Measurements from ENCODE around the gene JAKMIP3. TPM values are rescaled to one million over a fixed set of nuclear protein-coding genes. Genes with fewer than 3 reads are reported as not detected.

JAKMIP3 gene
- total RNA-seq, 4 donors from 2014 or later: 0.32 to 1.1 (median 0.51) TPM

DNA sequence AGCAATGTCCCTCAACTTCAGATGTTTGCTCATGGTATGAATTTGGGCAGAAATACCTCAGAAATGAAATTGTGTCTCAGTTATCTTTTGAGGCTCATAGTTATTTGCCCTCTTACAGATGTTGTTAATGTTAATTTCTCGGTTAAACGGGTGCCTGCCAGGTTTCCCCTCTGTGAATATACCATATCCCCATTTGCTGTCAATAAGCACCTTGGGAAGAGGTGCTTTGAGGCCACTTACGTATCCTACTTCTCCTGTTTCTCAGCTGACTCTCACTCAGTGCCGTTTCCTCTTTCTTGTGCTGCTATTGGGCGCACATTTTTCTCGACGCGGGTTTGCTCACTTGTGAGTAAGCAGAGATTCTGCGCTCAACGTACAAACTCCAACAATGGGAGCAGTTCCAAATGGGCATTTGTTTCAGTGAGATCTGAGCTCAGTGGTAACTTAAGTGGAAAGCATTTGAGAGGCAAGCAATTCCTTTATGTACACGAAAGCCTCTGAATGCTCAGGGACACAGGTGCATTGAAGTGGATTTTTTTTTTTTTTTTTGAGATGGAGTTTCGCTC lies 34.8 kb upstream of the JAKMIP3 start:
- intact Hi-C loops (cut with DNase I; ENCODE audit: low total_unique reads): no loop called here
- H3K4me3 ChIP-seq (ENCODE audit: low read depth, poor library complexity, severe bottlenecking): no peak overlapping the region
- 75 to 76% methylated on average over 12 of the region's 12 CpGs for WGBS, 2 donors
- DNase-seq (ENCODE audit: low spot score in 2 of 2): no peak
- TF ChIP-seq, protein P1, sequence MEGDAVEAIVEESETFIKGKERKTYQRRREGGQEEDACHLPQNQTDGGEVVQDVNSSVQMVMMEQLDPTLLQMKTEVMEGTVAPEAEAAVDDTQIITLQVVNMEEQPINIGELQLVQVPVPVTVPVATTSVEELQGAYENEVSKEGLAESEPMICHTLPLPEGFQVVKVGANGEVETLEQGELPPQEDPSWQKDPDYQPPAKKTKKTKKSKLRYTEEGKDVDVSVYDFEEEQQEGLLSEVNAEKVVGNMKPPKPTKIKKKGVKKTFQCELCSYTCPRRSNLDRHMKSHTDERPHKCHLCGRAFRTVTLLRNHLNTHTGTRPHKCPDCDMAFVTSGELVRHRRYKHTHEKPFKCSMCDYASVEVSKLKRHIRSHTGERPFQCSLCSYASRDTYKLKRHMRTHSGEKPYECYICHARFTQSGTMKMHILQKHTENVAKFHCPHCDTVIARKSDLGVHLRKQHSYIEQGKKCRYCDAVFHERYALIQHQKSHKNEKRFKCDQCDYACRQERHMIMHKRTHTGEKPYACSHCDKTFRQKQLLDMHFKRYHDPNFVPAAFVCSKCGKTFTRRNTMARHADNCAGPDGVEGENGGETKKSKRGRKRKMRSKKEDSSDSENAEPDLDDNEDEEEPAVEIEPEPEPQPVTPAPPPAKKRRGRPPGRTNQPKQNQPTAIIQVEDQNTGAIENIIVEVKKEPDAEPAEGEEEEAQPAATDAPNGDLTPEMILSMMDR (IDR thresholded peaks at IDR 0.05): no peak
- TF ChIP-seq POLR2A (IDR thresholded peaks at IDR 0.05): no peak

DNA sequence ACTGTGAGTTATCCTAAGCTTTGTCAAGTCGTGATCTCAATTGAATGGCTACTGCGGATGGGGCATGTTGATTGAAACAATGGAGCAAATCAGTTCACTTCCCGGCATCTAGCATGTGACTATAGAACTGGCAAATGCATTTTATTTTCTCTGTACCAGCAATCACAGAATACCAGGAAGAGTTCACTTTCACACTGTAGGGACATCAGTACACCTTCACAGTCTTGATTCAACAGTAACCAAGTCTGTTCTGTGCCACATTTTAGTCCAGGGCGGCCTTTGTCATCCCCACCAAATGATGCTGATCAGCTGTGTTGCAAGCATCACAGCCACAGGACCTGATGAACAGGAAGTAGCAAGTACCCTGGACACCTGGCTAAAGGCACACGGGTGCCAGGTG lies 32.1 kb upstream of the JAKMIP3 start:
- TF ChIP-seq POLR2A (IDR thresholded peaks at IDR 0.05): no peak
- TF ChIP-seq, protein P1 (IDR thresholded peaks at IDR 0.05): no peak
- H3K4me3 ChIP-seq (ENCODE audit: low read depth, poor library complexity, severe bottlenecking): no peak overlapping the region
- 90 to 93% methylated on average over 5 of the region's 5 CpGs for WGBS, 2 donors
- intact Hi-C loops (cut with DNase I; ENCODE audit: low total_unique reads): no loop called here
- no peak for DNase-seq (ENCODE audit: low spot score in 2 of 2)

DNA sequence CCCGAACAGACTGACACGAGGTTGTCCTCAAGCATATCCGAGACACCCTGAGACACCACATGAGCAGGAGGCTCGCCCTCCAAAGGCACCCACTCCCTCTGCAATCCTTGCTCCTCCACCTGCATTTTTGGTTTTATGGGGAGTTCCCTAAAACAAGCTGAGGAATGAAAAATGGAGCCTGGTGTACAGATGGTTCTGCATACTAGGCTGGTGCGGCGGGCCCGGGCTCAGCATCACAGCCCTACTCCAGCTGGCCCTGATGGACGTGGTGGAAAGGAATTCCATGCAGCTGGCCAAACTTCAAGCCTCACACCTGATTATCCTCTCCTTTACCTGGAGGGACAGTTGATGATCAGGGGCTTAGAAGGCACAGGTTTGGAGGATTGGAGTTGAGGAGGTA lies 30.3 kb upstream of the JAKMIP3 start:
- H3K4me3 ChIP-seq (ENCODE audit: low read depth, poor library complexity, severe bottlenecking): no peak overlapping the region
- DNase-seq (ENCODE audit: low spot score in 2 of 2): no peak
- WGBS, 2 donors: 73 to 81% methylated on average over 8 of the region's 8 CpGs
- TF ChIP-seq, protein P1 (IDR thresholded peaks at IDR 0.05): no peak
- no peak for TF ChIP-seq POLR2A (IDR thresholded peaks at IDR 0.05)
- intact Hi-C loops (cut with DNase I; ENCODE audit: low total_unique reads): no loop called here

DNA sequence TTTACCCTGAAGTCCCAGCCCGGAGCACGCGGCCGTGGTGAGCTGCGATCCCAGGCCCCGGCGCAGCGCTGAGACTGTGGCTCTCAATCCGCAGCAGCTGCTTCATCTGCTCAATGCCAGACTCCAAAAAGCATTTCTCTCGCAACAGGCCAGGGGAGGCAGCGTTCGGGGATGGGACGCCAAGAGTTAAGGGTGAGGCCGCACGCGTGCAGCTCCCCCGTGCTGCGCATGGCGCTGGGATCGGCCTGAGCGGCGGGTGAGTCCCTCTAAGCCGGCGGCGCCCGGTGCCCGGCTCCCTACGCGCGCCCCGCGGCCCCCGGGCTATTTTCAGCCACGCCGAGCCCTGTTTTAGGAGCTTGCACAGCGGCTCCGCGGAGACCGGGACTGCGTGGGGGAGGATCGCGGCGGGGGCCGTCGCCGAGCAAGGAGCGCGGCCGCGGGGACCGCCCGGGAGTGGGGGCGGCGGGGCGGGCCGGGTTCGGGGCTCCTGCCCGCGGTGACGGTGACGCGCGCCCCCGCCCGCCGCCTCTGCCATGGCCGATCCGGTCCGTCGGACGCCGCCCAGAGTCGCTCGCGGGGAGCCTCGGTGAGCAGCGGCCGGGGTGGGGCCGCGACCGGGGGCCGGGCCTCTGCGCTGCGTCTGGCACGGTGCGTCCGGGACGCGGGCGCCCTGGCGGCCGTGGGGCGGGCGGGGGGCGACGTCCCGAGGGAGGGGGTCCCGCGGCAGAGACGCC lies 29.4 kb upstream of the JAKMIP3 start:
- DNase-seq (ENCODE audit: low spot score in 2 of 2): no peak
- intact Hi-C loops (cut with DNase I; ENCODE audit: low total_unique reads): no loop called here
- 0 to 1% methylated on average over 11 to 32 of the region's 100 CpGs for WGBS, 2 donors
- H3K4me3 ChIP-seq (ENCODE audit: low read depth, poor library complexity, severe bottlenecking): peak overlapping the region; percentile 13
- no peak for TF ChIP-seq POLR2A (IDR thresholded peaks at IDR 0.05)
- TF ChIP-seq, protein P1 (IDR thresholded peaks at IDR 0.05): no peak

DNA sequence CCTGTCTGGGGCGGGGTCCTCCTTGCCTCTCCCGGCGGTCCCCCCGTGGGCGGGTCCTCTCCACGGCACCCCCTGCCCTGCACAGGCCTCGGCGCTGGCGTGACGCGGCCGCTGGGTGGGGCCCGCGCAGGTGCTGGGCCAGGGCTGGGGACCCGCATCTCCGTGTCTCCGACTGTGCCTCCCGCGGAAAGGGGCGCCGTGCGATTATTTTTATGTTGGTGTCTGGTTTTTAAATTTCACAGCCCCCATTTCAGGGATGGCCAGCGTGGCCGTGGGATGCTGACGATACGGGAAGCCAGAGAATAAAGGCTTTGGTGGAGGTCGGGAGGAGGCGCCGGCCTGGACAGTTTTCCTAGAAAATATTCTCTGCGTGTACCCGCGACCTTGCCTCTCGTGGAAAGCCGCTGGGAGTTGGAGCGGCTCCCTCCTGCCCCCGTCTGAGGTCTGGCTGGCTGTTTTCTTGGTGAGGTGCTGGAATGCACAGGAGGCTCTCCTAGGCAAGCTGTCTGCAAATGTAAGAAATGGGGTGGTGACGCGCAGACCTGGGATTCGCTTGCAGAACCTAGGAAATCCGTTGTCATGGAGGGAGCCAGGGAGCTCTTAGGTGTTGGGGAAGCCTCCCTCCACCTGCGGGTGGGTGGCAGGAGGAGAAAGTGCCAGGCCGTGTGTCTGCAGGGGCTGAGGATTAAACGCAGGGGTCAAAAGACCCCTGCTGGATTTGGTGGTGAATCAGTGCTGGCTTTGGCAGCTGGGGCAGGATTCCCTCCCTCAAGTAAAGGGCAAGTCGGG lies 28.7 kb upstream of the JAKMIP3 start:
- DNase-seq (ENCODE audit: low spot score in 2 of 2): no peak
- H3K4me3 ChIP-seq (ENCODE audit: low read depth, poor library complexity, severe bottlenecking): peak overlapping the region; percentile 13
- WGBS, 2 donors: 8 to 12% methylated on average over 26 to 43 of the region's 44 CpGs
- no peak for TF ChIP-seq POLR2A (IDR thresholded peaks at IDR 0.05)
- TF ChIP-seq, protein P1 (IDR thresholded peaks at IDR 0.05): no peak
- intact Hi-C loops (cut with DNase I; ENCODE audit: low total_unique reads): no loop called here
